K562 (cell line): Measurements from ENCODE around the gene KLHL22. TPM values are rescaled to one million over a fixed set of nuclear protein-coding genes. Genes with fewer than 3 reads are reported as not detected.

ENCODE experiments used
- CHCHD3 ChIP-seq: fragments of 250-450 bp; sonication (Bioruptor Pico); IDR thresholded peaks from 2 replicates; pipeline ENCODE4 v2.1.2; 2022; ENCODE audit warnings: mild to moderate bottlenecking
- CHD4 ChIP-seq: fragments of 200-600 bp; sonication (generic); IDR thresholded peaks from 3 replicates; pipeline ENCODE4 v1.6.1; 2012; ENCODE audit warnings: low read depth, mild to moderate bottlenecking, mixed read lengths, low read length, inconsistent platforms; ENCODE audit not compliant: insufficient read depth, insufficient replicate concordance, poor library complexity, severe bottlenecking
- CREBBP ChIP-seq: IDR thresholded peaks from one replicate; pipeline ENCODE4 v1.6.1; 2012; ENCODE audit warnings: low read depth, mild to moderate bottlenecking, control low read depth, inconsistent platforms, low read length
- GABPB2 ChIP-seq: fragments of 250-450 bp; sonication (Bioruptor Pico); conservative IDR thresholded peaks from 2 replicates; pipeline ENCODE4 v1.5.1; 2021; ENCODE audit warnings: mild to moderate bottlenecking
- HDAC6 ChIP-seq: IDR thresholded peaks from 2 replicates; pipeline ENCODE4 v1.6.1; 2012; ENCODE audit warnings: low read depth, mild to moderate bottlenecking, control low read depth, inconsistent platforms, low read length, moderate library complexity
- HEY1 ChIP-seq: fragments of 250-450 bp; sonication (Bioruptor Pico); IDR thresholded peaks from 2 replicates; pipeline ENCODE4 v1.5.0; 2020; ENCODE audit warnings: mild to moderate bottlenecking, moderate library complexity, borderline replicate concordance
- HOXB6 ChIP-seq: fragments of 250-450 bp; sonication (Bioruptor Pico); IDR thresholded peaks from 2 replicates; pipeline ENCODE4 v1.5.1; 2022; ENCODE audit warnings: mild to moderate bottlenecking, borderline replicate concordance
- SETDB1 ChIP-seq: IDR thresholded peaks from one replicate; pipeline ENCODE4 v1.6.1; 2012; ENCODE audit warnings: low read length, control low read depth, inconsistent platforms
- TCF7L2 ChIP-seq: fragments of 150-350 bp; IDR thresholded peaks from 2 replicates; pipeline ENCODE4 v1.6.1; 2016; ENCODE audit warnings: low read depth, mild to moderate bottlenecking, low read length, moderate library complexity
- polyA plus RNA-seq, 8 experiments: library from polyadenylated mRNA; depleted of rRNA in 4 of 8; stranded (reverse) in 5 of 8; unstranded in 3 of 8; fragments of >200 nt; fragmentation: Nextera tagmentation in 2 of 8; fragmentation: Illumina TruSeq in 1 of 8; extraction: Ambion mirVana in 2 of 8; extraction: Trizol in 1 of 8; gene quantifications; 2 replicates each; pipeline versions ENCODE4 v1.2.1 to v1.2.3, GENCODE V29; 2011 to 2014; ENCODE audit warnings: inconsistent platforms in 1 of 8, missing spikeins in 1 of 8
- total RNA-seq, 7 experiments: library from RNA; depleted of rRNA in 6 of 7; stranded (reverse); fragments of >200 nt in 6 of 7; fragmentation: Illumina TruSeq in 2 of 7; extraction: Trizol in 2 of 7; gene quantifications; 2 replicates each; pipeline versions ENCODE4 v1.2.1 to v1.2.3, GENCODE V29; 2011 to 2021; ENCODE audit warnings: low replicate concordance in 1 of 7
- TF ChIP-seq, protein P1 (sequence below): sonication (generic); formaldehyde crosslinking; IDR thresholded peaks from 2 replicates; pipeline ENCODE4 v1.8.0; 2022; ENCODE audit warnings: mild to moderate bottlenecking, low read depth, missing genetic modification reagents
- TF ChIP-seq, protein P2 (sequence below): sonication (generic); formaldehyde crosslinking; IDR thresholded peaks from 2 replicates; pipeline ENCODE4 v1.8.0; 2022; ENCODE audit warnings: mild to moderate bottlenecking, missing genetic modification reagents

The KLHL22 gene
- total and polyA plus RNA-seq, 9 of the 15 experiments (the other 6 are each of a cell fraction or from before 2014, with no cell fraction given): 1.3 to 25.6 (median 15.2) TPM

DNA sequence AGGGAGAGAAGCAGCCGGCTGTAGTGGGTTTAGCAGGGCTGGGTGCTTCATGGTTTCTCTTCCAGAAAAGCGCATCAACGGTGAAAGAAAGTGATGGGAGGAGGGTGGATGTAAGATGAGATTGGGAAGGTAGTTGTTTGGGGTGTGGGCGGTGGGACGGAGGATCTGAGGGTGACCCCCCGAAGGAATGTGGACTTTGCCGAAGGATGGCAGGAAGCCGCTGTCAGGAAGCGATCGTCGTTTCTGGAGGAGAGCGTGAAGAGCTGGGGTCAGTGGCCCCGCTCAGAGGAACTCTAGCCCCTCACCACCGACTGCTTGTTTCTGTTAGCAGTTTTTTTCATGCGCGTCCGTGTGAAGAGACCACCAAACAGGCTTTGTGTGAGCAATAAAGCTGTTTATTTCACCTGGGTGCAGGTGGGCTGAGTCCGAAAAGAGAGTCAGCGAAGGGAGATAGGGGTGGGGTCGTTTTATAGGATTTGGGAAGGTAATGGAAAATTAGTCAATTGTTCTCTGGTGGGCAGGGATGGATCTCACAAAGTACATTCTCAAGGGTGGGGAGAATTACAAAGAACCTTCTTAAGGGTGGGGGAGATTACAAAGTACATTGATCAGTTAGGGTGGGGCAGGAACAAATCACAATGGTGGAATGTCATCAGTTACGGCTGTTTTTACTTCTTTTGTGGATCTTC is 12.6 kb upstream of the KLHL22 start (continued):
- TF ChIP-seq GABPB2 (CRISPR knock-in tag) (peak; percentile 68; the same call in 1 of the 2 replicates), CHD4 (peak; percentile 52), CREBBP (peak; percentile 63), HEY1 (0 out of 2 replicates have a peak, but pooled peaks have one; percentile 5), TCF7L2 (peak; percentile 50; the same call in 1 of the 2 replicates), HDAC6 (peak; percentile 62; the same call in 1 of the 2 replicates), CHCHD3 (CRISPR knock-in tag) (peak; percentile 80; the same call in 1 of the 2 replicates), SETDB1 (peak; percentile 87), HOXB6 (CRISPR knock-in tag) (peak; percentile 36; the same call in 1 of the 2 replicates)
- TF ChIP-seq, protein P1, sequence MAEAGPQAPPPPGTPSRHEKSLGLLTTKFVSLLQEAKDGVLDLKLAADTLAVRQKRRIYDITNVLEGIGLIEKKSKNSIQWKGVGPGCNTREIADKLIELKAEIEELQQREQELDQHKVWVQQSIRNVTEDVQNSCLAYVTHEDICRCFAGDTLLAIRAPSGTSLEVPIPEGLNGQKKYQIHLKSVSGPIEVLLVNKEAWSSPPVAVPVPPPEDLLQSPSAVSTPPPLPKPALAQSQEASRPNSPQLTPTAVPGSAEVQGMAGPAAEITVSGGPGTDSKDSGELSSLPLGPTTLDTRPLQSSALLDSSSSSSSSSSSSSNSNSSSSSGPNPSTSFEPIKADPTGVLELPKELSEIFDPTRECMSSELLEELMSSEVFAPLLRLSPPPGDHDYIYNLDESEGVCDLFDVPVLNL (CRISPR knock-in tag): 0 out of 2 replicates have a peak, but pooled peaks have one; percentile 68
- TF ChIP-seq, protein P2, sequence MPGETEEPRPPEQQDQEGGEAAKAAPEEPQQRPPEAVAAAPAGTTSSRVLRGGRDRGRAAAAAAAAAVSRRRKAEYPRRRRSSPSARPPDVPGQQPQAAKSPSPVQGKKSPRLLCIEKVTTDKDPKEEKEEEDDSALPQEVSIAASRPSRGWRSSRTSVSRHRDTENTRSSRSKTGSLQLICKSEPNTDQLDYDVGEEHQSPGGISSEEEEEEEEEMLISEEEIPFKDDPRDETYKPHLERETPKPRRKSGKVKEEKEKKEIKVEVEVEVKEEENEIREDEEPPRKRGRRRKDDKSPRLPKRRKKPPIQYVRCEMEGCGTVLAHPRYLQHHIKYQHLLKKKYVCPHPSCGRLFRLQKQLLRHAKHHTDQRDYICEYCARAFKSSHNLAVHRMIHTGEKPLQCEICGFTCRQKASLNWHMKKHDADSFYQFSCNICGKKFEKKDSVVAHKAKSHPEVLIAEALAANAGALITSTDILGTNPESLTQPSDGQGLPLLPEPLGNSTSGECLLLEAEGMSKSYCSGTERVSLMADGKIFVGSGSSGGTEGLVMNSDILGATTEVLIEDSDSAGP: 0 out of 2 replicates have a peak, but pooled peaks have one; percentile 58
